ENCODE measurements around the gene KCNC1. TPM values are rescaled to one million over a fixed set of nuclear protein-coding genes. Genes with fewer than 3 reads are reported as not detected.

The KCNC1 gene
- total RNA-seq, 1 donor from 2014 or later, result not detected

GRCh38 chr11:17736930-17737817, 2.6 kb downstream of the KCNC1 start:
- no peak for DNase-seq (ENCODE audit: low read depth in 2 of 2)

- DNase-seq (ENCODE audit: low read depth in 2 of 2), result no peak
Measured at GRCh38 chr11:17738151-17738973, 3.8 kb downstream of the KCNC1 start.

- DNase-seq (ENCODE audit: low read depth in 2 of 2), result no peak
Measured at GRCh38 chr11:17739945-17740338, 5.4 kb downstream of the KCNC1 start.

GRCh38 chr11:17740649-17741235, 6.2 kb downstream of the KCNC1 start:
- no peak for DNase-seq (ENCODE audit: low read depth in 2 of 2)

- no peak for DNase-seq (ENCODE audit: low read depth in 2 of 2)
Measured at GRCh38 chr11:17741487-17741886, 6.9 kb downstream of the KCNC1 start.

- DNase-seq (ENCODE audit: low read depth in 2 of 2), result no peak
Measured at GRCh38 chr11:17742019-17742418, 7.4 kb downstream of the KCNC1 start.

- no peak for DNase-seq (ENCODE audit: low read depth in 2 of 2)
Measured at GRCh38 chr11:17743026-17743807, 8.6 kb downstream of the KCNC1 start.

- DNase-seq (ENCODE audit: low read depth in 2 of 2), result no peak
Measured at GRCh38 chr11:17743808-17744119, 9.2 kb downstream of the KCNC1 start.

GRCh38 chr11:17744151-17744940, 9.8 kb downstream of the KCNC1 start:
- DNase-seq (ENCODE audit: low read depth in 2 of 2), result no peak

GRCh38 chr11:17745023-17745772, 10.6 kb downstream of the KCNC1 start:
- DNase-seq (ENCODE audit: low read depth in 2 of 2), result no peak

GRCh38 chr11:17746096-17746495, 11.5 kb downstream of the KCNC1 start:
- DNase-seq (ENCODE audit: low read depth in 2 of 2), result no peak

- no peak for DNase-seq (ENCODE audit: low read depth in 2 of 2)
Measured at GRCh38 chr11:17747131-17747955, 12.8 kb downstream of the KCNC1 start.

GRCh38 chr11:17748044-17748443, 13.5 kb downstream of the KCNC1 start:
- DNase-seq (ENCODE audit: low read depth in 2 of 2), result no peak

GRCh38 chr11:17748761-17749721, 14.5 kb downstream of the KCNC1 start:
- no peak for DNase-seq (ENCODE audit: low read depth in 2 of 2)

GRCh38 chr11:17750013-17750800, 15.6 kb downstream of the KCNC1 start:
- DNase-seq (ENCODE audit: low read depth in 2 of 2), result no peak

- DNase-seq (ENCODE audit: low read depth in 2 of 2), result no peak
Measured at GRCh38 chr11:17750801-17751165, 16.2 kb downstream of the KCNC1 start.

- no peak for DNase-seq (ENCODE audit: low read depth in 2 of 2)
Measured at GRCh38 chr11:17751558-17751957, 17.0 kb downstream of the KCNC1 start.

All from dermis microvascular lymphatic vessel endothelial cell (primary cell).